Neural progenitor cell (in vitro differentiated cells): ENCODE measurements around the gene SRSF1. TPM values are rescaled to one million over a fixed set of nuclear protein-coding genes. Genes with fewer than 3 reads are reported as not detected.

Experiments used
- DNase-seq: peaks from one replicate; pipeline ENCODE4 v3.0.0-alpha.2; 2016; ENCODE audit warnings: low spot score
- H2AFZ ChIP-seq: fragments of 200-600 bp; sonication (generic); replicated peaks from 2 replicates; pipeline ENCODE4 v1.6.1; 2016; ENCODE audit warnings: antibody characterized with exemption
- H3F3A ChIP-seq: fragments of 200-600 bp; sonication (generic); 2 replicates; pipeline ENCODE4 v1.6.1; 2016; ENCODE audit warnings: antibody characterized with exemption, low read depth
- H3K27ac ChIP-seq: fragments of 200-600 bp; sonication (generic); 2 replicates; pipeline ENCODE4 v1.5.1; 2016; ENCODE audit warnings: mild to moderate bottlenecking
- H3K27me3 ChIP-seq: fragments of 200-600 bp; sonication (generic); 2 replicates; pipeline ENCODE4 v1.6.1; 2016; ENCODE audit warnings: mild to moderate bottlenecking, moderate library complexity
- H3K36me3 ChIP-seq: fragments of 200-600 bp; sonication (generic); 2 replicates; pipeline ENCODE4 v1.5.1; 2016
- H3K4me1 ChIP-seq: fragments of 200-600 bp; sonication (generic); 2 replicates; pipeline ENCODE4 v1.6.1; 2016; ENCODE audit warnings: mixed run types
- H3K4me2 ChIP-seq: fragments of 200-600 bp; sonication (generic); 2 replicates; pipeline ENCODE4 v1.6.1; 2016
- H3K4me3 ChIP-seq: fragments of 200-600 bp; sonication (generic); 2 replicates; pipeline ENCODE4 v1.5.1; 2016
- H3K79me2 ChIP-seq: fragments of 200-600 bp; sonication (generic); 2 replicates; pipeline ENCODE4 v1.6.1; 2016; ENCODE audit warnings: low read depth
- H3K9ac ChIP-seq: fragments of 200-600 bp; sonication (generic); 2 replicates; pipeline ENCODE4 v1.6.1; 2016
- H3K9me3 ChIP-seq: fragments of 200-600 bp; sonication (generic); 2 replicates; pipeline ENCODE4 v1.5.1; 2016; ENCODE audit warnings: low read depth
- H4K20me1 ChIP-seq: fragments of 200-600 bp; sonication (generic); 2 replicates; pipeline ENCODE4 v1.6.1; 2016; ENCODE audit warnings: low read depth
- H3K27ac Mint-ChIP-seq: 3 replicates; pipeline ENCODE4 v1.8.0; 2021; ENCODE audit warnings: mixed read lengths
- H3K27me3 Mint-ChIP-seq: 2 replicates; pipeline ENCODE4 v1.8.0; 2022; ENCODE audit warnings: low read depth, mild to moderate bottlenecking, inconsistent platforms, moderate library complexity, mixed read lengths; ENCODE audit not compliant: insufficient read depth
- H3K36me3 Mint-ChIP-seq: 3 replicates; pipeline ENCODE4 v1.8.0; 2021; ENCODE audit warnings: mixed read lengths
- H3K4me1 Mint-ChIP-seq: 3 replicates; pipeline ENCODE4 v1.8.0; 2021; ENCODE audit warnings: mixed read lengths
- H3K4me3 Mint-ChIP-seq: 3 replicates; pipeline ENCODE4 v1.8.0; 2021; ENCODE audit warnings: mild to moderate bottlenecking, moderate library complexity, mixed read lengths
- H3K9me3 Mint-ChIP-seq: 3 replicates; pipeline ENCODE4 v1.8.0; 2020; ENCODE audit warnings: mixed read lengths
- CTCF ChIP-seq: fragments of 200-600 bp; sonication (generic); IDR thresholded peaks from 2 replicates; pipeline ENCODE4 v1.5.1; 2017; ENCODE audit warnings: antibody characterized with exemption, mild to moderate bottlenecking
- EZH2 ChIP-seq: fragments of 200-600 bp; sonication (generic); IDR thresholded peaks from 2 replicates; pipeline ENCODE4 v1.6.1; 2017; ENCODE audit warnings: antibody characterized with exemption, mild to moderate bottlenecking, moderate library complexity
- EZH2phosphoT487 ChIP-seq: fragments of 200-600 bp; sonication (generic); IDR thresholded peaks from 2 replicates; pipeline ENCODE4 v1.6.1; 2017; ENCODE audit warnings: antibody characterized with exemption
- total RNA-seq: library from RNA; depleted of rRNA; stranded (reverse); fragments of >200 nt; gene quantifications from 2 replicates; pipeline ENCODE4 v1.2.3, GENCODE V29; 2015; ENCODE audit warnings: low replicate concordance

SRSF1 gene
- total RNA-seq, 1 donor from 2014 or later, result 556 TPM

DNA sequence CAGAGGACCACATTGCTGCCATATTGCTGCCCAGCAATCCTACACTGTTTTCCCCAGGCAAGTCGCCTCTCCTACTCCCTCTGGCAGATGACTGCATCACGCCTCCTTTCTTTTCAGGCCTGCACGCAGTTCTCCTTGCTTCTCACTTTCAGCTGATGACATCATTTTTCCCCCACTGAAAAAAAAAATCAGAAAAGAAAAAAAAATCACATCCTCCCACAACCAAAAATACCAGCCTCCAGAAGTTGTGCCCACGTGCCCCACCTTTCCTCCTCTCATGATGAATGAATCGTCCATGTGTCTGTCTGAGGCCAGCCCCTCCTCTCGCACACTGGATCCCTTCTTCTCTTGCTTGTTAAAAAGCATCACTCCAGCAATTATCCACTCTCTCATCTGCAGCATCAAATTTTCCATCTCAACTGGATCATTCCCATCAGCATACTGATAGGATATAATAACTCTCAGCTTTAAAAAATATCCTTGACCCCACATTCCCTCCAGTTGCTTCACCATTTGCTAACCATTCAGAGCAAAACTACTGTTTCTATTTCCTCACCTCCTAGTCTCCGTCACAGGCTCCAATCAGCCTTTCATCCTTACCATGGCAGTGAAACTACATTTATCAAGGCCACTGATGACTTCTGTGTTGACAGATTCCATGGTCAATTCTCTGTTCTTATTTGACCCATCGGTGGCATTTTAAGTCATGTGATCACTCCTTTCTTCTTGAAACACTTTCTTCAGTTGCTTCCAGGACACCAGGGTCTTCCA, 46.1 kb upstream of the SRSF1 start:
- H4K20me1 ChIP-seq, result no peaks in the 10 kb centered on the region
- H3K9ac ChIP-seq, result no peak overlapping the region
- Mint-ChIP-seq H3K27me3 (peaks cover 4% of the 10 kb centered on the region), H3K4me1 (peaks cover 8% of the 10 kb centered on the region), H3K9me3 (no peaks in the 10 kb centered on the region), H3K4me3 (no peak overlapping the region), H3K27ac (no peak overlapping the region), H3K36me3 (no peaks in the 10 kb centered on the region)
- H3K4me3 ChIP-seq, result no peak overlapping the region
- DNase-seq, result no peak
- no peak overlapping the region for H2AFZ ChIP-seq
- no peaks in the 10 kb centered on the region for H3F3A ChIP-seq
- no peaks in the 10 kb centered on the region for H3K36me3 ChIP-seq
- no peaks in the 10 kb centered on the region for H3K9me3 ChIP-seq
- H3K27me3 ChIP-seq, result no peaks in the 10 kb centered on the region
- no peaks in the 10 kb centered on the region for H3K4me1 ChIP-seq
- no peaks in the 10 kb centered on the region for H3K79me2 ChIP-seq
- H3K4me2 ChIP-seq, result no peak overlapping the region
- no peak overlapping the region for H3K27ac ChIP-seq
- TF ChIP-seq EZH2phosphoT487 (no peak), EZH2 (no peak), CTCF (no peak)

DNA sequence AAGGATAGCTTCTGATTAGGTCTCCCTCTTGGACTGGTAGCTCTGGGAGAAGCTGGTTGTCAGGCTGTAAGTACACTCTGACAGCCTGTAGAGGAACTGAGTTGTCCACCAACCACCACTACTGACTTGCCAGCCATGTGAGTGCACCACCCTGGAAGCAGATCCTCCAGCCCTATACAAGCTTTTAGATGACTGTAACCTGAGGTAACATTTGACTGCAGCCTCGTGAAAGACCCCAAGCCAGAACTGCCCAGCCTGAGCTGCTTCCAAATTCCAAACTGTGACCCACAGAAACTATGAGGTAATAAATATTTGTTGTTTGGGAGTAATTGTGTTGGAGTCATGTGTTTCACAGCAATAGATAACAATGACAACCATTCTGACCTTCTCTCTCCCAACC, 45.4 kb upstream of the SRSF1 start:
- Mint-ChIP-seq H3K27me3 (peaks cover 4% of the 10 kb centered on the region), H3K27ac (no peak overlapping the region), H3K36me3 (no peaks in the 10 kb centered on the region), H3K4me1 (peaks cover 11% of the 10 kb centered on the region), H3K9me3 (no peaks in the 10 kb centered on the region), H3K4me3 (no peak overlapping the region)
- Histone ChIP-seq H3K27ac (no peak overlapping the region), H3K4me2 (no peak overlapping the region), H3K36me3 (no peaks in the 10 kb centered on the region), H3K79me2 (no peaks in the 10 kb centered on the region), H3F3A (no peaks in the 10 kb centered on the region), H3K9ac (no peak overlapping the region), H3K27me3 (no peaks in the 10 kb centered on the region), H3K4me3 (no peak overlapping the region), H3K4me1 (no peaks in the 10 kb centered on the region), H3K9me3 (no peaks in the 10 kb centered on the region), H4K20me1 (no peaks in the 10 kb centered on the region), H2AFZ (no peak overlapping the region)
- TF ChIP-seq EZH2phosphoT487 (no peak), EZH2 (no peak), CTCF (no peak)
- DNase-seq, result no peak

- Mint-ChIP-seq H3K27me3 (peaks cover 4% of the 10 kb centered on the region), H3K4me1 (peaks cover 8% of the 10 kb centered on the region), H3K4me3 (no peak overlapping the region), H3K27ac (no peak overlapping the region), H3K9me3 (no peaks in the 10 kb centered on the region), H3K36me3 (no peaks in the 10 kb centered on the region)
- peaks cover 6% of the 10 kb centered on the region for H3F3A ChIP-seq
- H3K4me2 ChIP-seq, result no peak overlapping the region
- H3K27ac ChIP-seq, result no peak overlapping the region
- H3K9me3 ChIP-seq, result no peaks in the 10 kb centered on the region
- H3K9ac ChIP-seq, result no peak overlapping the region
- H4K20me1 ChIP-seq, result no peaks in the 10 kb centered on the region
- H3K79me2 ChIP-seq, result no peaks in the 10 kb centered on the region
- peaks cover 6% of the 10 kb centered on the region for H3K4me1 ChIP-seq
- H3K4me3 ChIP-seq, result no peak overlapping the region
- DNase-seq, result no peak
- no peak for TF ChIP-seq EZH2phosphoT487
- no peak for TF ChIP-seq EZH2
- TF ChIP-seq CTCF, result no peak
- H3K27me3 ChIP-seq, result no peaks in the 10 kb centered on the region
- H3K36me3 ChIP-seq, result no peaks in the 10 kb centered on the region
- H2AFZ ChIP-seq, result no peak overlapping the region
Measured at GRCh38 chr17:58051468-58051867, 44.4 kb upstream of the SRSF1 start.
